HepG2 (cell line): Measurements from ENCODE around the gene COX6B1. TPM values are rescaled to one million over a fixed set of nuclear protein-coding genes. Genes with fewer than 3 reads are reported as not detected.
A peak's percentile ranks its signal among the peaks of the same experiment; 100 is the strongest.

Experiments used
- GLMP ChIP-seq: sonication (generic); formaldehyde crosslinking; IDR thresholded peaks from 2 replicates; pipeline ENCODE4 v1.9.0; 2021; ENCODE audit warnings: missing genetic modification reagents, mild to moderate bottlenecking, borderline replicate concordance
- MEIS2 ChIP-seq: sonication (generic); formaldehyde crosslinking; IDR thresholded peaks from 2 replicates; pipeline ENCODE4 v1.9.0; 2021; ENCODE audit warnings: mild to moderate bottlenecking, missing genetic modification reagents
- PHF5A ChIP-seq: IDR thresholded peaks from one replicate; pipeline ENCODE4 v1.6.1; 2018; ENCODE audit warnings: low read depth, missing genetic modification reagents; ENCODE audit not compliant: unreplicated experiment
- POGZ ChIP-seq: sonication (generic); formaldehyde crosslinking; IDR thresholded peaks from 2 replicates; pipeline ENCODE4 v1.4.0; 2020; ENCODE audit warnings: mild to moderate bottlenecking, missing genetic modification reagents
- PPARG ChIP-seq: conservative IDR thresholded peaks from 2 replicates; pipeline ENCODE4 v1.6.1; 2016; ENCODE audit warnings: missing biosample characterization, missing genetic modification reagents
- ZNF3 ChIP-seq: IDR thresholded peaks from 2 replicates; pipeline ENCODE4 v1.7.0; 2017; ENCODE audit warnings: inconsistent platforms
- ZNF343 ChIP-seq: sonication (generic); formaldehyde crosslinking; IDR thresholded peaks from 2 replicates; pipeline ENCODE4 v1.4.0; 2020; ENCODE audit warnings: mild to moderate bottlenecking, missing genetic modification reagents
- ZNF510 ChIP-seq: sonication (generic); formaldehyde crosslinking; IDR thresholded peaks from 2 replicates; pipeline ENCODE4 v1.4.0; 2020; ENCODE audit warnings: low read depth, mild to moderate bottlenecking, missing genetic modification reagents
- ZNF530 ChIP-seq: sonication (generic); formaldehyde crosslinking; IDR thresholded peaks from 2 replicates; pipeline ENCODE4 v1.5.0; 2020; ENCODE audit warnings: low read depth, mild to moderate bottlenecking, missing genetic modification reagents
- ZNF776 ChIP-seq: sonication (generic); formaldehyde crosslinking; IDR thresholded peaks from 2 replicates; pipeline ENCODE4 v1.4.0; 2020; ENCODE audit warnings: mild to moderate bottlenecking, missing genetic modification reagents
- polyA plus RNA-seq, 8 experiments: library from polyadenylated mRNA; depleted of rRNA in 3 of 8; stranded (reverse) in 7 of 8; unstranded in 1 of 8; fragments of >200 nt; fragmentation: Illumina TruSeq in 4 of 8; extraction: Trizol in 4 of 8; gene quantifications; 2 replicates each; pipeline versions ENCODE4 v1.2.1 to v1.2.3, GENCODE V29; 2011 to 2016; ENCODE audit warnings: low read depth in 4 of 8, missing spikeins in 1 of 8, mixed read lengths in 1 of 8; ENCODE audit not compliant: insufficient read depth in 1 of 8
- total RNA-seq, 5 experiments: library from RNA; depleted of rRNA; stranded (reverse); fragments of >200 nt; fragmentation: Illumina TruSeq; extraction: Trizol; gene quantifications; 2 replicates each; pipeline ENCODE4 v1.2.3, GENCODE V29; 2016; ENCODE audit warnings: low read depth in 1 of 5
- TF ChIP-seq, protein P1 (sequence below): sonication (generic); formaldehyde crosslinking; IDR thresholded peaks from 2 replicates; pipeline ENCODE4 v1.4.0; 2020; ENCODE audit warnings: missing genetic modification reagents
- TF ChIP-seq, protein P2 (sequence below): sonication (generic); formaldehyde crosslinking; IDR thresholded peaks from 2 replicates; pipeline ENCODE4 v1.5.0; 2020; ENCODE audit warnings: mild to moderate bottlenecking, missing genetic modification reagents, borderline replicate concordance
- TF ChIP-seq, protein P3 (sequence below): conservative IDR thresholded peaks from 2 replicates; pipeline ENCODE4 v1.6.1; 2018; ENCODE audit warnings: missing genetic modification reagents

COX6B1 gene
- total and polyA plus RNA-seq, 2 of the 13 experiments (the other 11 are each of a cell fraction or from before 2014, with no cell fraction given): 481 to 487 TPM

DNA sequence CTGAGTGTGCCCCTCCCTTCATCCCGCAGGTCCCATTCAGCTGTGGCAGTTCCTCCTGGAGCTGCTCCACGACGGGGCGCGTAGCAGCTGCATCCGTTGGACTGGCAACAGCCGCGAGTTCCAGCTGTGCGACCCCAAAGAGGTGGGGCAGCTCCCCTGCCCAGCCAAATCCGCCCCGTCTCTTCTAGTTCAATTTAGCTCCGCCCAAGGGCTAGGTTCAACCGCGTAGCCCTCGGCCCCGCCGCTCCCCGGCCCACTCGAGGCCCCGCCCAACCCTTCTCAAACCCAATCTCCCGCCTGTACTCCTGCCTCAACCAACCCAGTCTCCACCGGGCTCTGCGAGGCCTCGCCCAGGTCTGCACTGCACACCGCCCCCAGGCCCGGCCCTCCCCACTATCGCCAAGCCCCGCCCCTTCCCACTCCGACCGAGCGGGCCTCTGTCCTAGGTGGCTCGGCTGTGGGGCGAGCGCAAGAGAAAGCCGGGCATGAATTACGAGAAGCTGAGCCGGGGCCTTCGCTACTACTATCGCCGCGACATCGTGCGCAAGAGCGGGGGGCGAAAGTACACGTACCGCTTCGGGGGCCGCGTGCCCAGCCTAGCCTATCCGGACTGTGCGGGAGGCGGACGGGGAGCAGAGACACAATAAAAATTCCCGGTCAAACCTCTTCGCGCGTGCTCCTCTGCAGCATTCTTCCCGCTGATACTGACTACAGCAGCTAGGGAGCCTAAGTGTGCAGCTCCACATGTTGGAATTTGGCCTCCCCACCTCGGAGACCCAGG lies 3.7 kb upstream of the COX6B1 start (continued):
- TF ChIP-seq PPARG (no peak), ZNF510 (CRISPR knock-in tag) (0 out of 2 replicates have a peak, but pooled peaks have one; percentile 55), ZNF530 (no peak), PHF5A (no peak), MEIS2 (CRISPR knock-in tag) (peak; percentile 34; the same call in 1 of the 2 replicates), ZNF343 (CRISPR knock-in tag) (peak; percentile 69; the same call in 1 of the 2 replicates), POGZ (peak; percentile 66), GLMP (CRISPR knock-in tag) (no peak), ZNF776 (CRISPR knock-in tag) (peak; percentile 83), ZNF3 (no peak)
- TF ChIP-seq, protein P1, sequence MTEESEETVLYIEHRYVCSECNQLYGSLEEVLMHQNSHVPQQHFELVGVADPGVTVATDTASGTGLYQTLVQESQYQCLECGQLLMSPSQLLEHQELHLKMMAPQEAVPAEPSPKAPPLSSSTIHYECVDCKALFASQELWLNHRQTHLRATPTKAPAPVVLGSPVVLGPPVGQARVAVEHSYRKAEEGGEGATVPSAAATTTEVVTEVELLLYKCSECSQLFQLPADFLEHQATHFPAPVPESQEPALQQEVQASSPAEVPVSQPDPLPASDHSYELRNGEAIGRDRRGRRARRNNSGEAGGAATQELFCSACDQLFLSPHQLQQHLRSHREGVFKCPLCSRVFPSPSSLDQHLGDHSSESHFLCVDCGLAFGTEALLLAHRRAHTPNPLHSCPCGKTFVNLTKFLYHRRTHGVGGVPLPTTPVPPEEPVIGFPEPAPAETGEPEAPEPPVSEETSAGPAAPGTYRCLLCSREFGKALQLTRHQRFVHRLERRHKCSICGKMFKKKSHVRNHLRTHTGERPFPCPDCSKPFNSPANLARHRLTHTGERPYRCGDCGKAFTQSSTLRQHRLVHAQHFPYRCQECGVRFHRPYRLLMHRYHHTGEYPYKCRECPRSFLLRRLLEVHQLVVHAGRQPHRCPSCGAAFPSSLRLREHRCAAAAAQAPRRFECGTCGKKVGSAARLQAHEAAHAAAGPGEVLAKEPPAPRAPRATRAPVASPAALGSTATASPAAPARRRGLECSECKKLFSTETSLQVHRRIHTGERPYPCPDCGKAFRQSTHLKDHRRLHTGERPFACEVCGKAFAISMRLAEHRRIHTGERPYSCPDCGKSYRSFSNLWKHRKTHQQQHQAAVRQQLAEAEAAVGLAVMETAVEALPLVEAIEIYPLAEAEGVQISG: peak; percentile 46
- TF ChIP-seq, protein P2, sequence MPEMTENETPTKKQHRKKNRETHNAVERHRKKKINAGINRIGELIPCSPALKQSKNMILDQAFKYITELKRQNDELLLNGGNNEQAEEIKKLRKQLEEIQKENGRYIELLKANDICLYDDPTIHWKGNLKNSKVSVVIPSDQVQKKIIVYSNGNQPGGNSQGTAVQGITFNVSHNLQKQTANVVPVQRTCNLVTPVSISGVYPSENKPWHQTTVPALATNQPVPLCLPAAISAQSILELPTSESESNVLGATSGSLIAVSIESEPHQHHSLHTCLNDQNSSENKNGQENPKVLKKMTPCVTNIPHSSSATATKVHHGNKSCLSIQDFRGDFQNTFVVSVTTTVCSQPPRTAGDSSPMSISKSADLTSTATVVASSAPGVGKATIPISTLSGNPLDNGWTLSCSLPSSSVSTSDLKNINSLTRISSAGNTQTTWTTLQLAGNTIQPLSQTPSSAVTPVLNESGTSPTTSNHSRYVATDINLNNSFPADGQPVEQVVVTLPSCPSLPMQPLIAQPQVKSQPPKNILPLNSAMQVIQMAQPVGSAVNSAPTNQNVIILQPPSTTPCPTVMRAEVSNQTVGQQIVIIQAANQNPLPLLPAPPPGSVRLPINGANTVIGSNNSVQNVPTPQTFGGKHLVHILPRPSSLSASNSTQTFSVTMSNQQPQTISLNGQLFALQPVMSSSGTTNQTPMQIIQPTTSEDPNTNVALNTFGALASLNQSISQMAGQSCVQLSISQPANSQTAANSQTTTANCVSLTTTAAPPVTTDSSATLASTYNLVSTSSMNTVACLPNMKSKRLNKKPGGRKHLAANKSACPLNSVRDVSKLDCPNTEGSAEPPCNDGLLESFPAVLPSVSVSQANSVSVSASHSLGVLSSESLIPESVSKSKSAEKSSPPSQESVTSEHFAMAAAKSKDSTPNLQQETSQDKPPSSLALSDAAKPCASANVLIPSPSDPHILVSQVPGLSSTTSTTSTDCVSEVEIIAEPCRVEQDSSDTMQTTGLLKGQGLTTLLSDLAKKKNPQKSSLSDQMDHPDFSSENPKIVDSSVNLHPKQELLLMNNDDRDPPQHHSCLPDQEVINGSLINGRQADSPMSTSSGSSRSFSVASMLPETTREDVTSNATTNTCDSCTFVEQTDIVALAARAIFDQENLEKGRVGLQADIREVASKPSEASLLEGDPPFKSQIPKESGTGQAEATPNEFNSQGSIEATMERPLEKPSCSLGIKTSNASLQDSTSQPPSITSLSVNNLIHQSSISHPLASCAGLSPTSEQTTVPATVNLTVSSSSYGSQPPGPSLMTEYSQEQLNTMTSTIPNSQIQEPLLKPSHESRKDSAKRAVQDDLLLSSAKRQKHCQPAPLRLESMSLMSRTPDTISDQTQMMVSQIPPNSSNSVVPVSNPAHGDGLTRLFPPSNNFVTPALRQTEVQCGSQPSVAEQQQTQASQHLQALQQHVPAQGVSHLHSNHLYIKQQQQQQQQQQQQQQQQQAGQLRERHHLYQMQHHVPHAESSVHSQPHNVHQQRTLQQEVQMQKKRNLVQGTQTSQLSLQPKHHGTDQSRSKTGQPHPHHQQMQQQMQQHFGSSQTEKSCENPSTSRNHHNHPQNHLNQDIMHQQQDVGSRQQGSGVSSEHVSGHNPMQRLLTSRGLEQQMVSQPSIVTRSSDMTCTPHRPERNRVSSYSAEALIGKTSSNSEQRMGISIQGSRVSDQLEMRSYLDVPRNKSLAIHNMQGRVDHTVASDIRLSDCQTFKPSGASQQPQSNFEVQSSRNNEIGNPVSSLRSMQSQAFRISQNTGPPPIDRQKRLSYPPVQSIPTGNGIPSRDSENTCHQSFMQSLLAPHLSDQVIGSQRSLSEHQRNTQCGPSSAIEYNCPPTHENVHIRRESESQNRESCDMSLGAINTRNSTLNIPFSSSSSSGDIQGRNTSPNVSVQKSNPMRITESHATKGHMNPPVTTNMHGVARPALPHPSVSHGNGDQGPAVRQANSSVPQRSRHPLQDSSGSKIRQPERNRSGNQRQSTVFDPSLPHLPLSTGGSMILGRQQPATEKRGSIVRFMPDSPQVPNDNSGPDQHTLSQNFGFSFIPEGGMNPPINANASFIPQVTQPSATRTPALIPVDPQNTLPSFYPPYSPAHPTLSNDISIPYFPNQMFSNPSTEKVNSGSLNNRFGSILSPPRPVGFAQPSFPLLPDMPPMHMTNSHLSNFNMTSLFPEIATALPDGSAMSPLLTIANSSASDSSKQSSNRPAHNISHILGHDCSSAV (CRISPR knock-in tag): no peak
- TF ChIP-seq, protein P3, sequence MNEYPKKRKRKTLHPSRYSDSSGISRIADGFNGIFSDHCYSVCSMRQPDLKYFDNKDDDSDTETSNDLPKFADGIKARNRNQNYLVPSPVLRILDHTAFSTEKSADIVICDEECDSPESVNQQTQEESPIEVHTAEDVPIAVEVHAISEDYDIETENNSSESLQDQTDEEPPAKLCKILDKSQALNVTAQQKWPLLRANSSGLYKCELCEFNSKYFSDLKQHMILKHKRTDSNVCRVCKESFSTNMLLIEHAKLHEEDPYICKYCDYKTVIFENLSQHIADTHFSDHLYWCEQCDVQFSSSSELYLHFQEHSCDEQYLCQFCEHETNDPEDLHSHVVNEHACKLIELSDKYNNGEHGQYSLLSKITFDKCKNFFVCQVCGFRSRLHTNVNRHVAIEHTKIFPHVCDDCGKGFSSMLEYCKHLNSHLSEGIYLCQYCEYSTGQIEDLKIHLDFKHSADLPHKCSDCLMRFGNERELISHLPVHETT (CRISPR knock-in tag): no peak
